LNCAP (cell line): ENCODE measurements around the gene CELA1.

Experiments used
- TF ChIP-seq, protein P1 (sequence below): fragments of 450-650 bp; IDR thresholded peaks from 2 replicates; pipeline ENCODE4 v1.5.1; 2017; ENCODE audit warnings: mild to moderate bottlenecking

CELA1 gene

GRCh38 chr12:51281202-51281924 is 65.1 kb downstream of the CELA1 start:
- TF ChIP-seq, protein P1, sequence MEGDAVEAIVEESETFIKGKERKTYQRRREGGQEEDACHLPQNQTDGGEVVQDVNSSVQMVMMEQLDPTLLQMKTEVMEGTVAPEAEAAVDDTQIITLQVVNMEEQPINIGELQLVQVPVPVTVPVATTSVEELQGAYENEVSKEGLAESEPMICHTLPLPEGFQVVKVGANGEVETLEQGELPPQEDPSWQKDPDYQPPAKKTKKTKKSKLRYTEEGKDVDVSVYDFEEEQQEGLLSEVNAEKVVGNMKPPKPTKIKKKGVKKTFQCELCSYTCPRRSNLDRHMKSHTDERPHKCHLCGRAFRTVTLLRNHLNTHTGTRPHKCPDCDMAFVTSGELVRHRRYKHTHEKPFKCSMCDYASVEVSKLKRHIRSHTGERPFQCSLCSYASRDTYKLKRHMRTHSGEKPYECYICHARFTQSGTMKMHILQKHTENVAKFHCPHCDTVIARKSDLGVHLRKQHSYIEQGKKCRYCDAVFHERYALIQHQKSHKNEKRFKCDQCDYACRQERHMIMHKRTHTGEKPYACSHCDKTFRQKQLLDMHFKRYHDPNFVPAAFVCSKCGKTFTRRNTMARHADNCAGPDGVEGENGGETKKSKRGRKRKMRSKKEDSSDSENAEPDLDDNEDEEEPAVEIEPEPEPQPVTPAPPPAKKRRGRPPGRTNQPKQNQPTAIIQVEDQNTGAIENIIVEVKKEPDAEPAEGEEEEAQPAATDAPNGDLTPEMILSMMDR: no peak
